ENCODE measurements around the gene AHCTF1. TPM values are rescaled to one million over a fixed set of nuclear protein-coding genes. Genes with fewer than 3 reads are reported as not detected.

AHCTF1 gene
- total and polyA plus RNA-seq, 10 of the 15 experiments (the other 5 are each of a cell fraction or from before 2014, with no cell fraction given): 3.4 to 45.5 (median 17.8) TPM

DNA sequence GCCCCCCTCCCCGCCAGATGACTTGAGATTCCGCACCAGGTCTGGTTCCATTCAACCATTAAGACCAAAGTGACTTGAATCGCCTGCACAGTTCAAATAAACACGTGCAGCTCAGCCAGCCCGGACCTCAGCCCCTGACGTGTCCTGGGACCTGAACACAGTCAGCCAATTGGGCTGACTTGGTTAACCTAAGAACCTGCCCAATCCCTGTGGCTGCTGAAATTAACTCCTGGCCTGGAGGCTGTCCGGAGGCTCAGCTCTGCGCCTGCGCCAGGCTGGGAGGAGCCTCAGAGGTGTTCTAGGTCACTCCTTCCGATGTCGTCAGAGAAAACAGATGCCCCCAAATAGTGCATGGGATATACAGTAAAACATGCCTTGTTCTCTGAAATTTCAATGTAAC, 134.2 kb downstream of the AHCTF1 start:
- no peaks in the 10 kb centered on the region for H3K36me3 ChIP-seq (ENCODE audit: control insufficient read depth in 2 of 2, insufficient read depth in 2 of 2, low read length in 1 of 2)
- no peaks in the 10 kb centered on the region for H4K20me1 ChIP-seq (ENCODE audit: control insufficient read depth, insufficient read depth)
- H3K27me3 ChIP-seq (replicated peaks in 1 of 2; ENCODE audit: control insufficient read depth in 2 of 2, insufficient read depth in 2 of 2, low read length in 1 of 2): no peaks in the 10 kb centered on the region
- H3K27ac ChIP-seq (ENCODE audit: control insufficient read depth, insufficient read depth): no peak overlapping the region
- ChIA-PET CTCF (no interaction called here), RAD21 (ENCODE audit: unreplicated experiment) (no interaction called here), SMC1A (ENCODE audit: uncharacterized antibody, unreplicated experiment) (no interaction called here), POLR2A (no interaction called here)
- in situ Hi-C loops (cut with MboI) (no loop called here), intact Hi-C loops (cut with micrococcal nuclease; ENCODE audit: unreplicated experiment) (no loop called here)
- ATAC-seq (no peak), DNase-seq (ENCODE audit: low read depth, low spot score) (no peak), FAIRE-seq (no peak)
- no peaks in the 10 kb centered on the region for H3K79me2 ChIP-seq (ENCODE audit: control insufficient read depth, insufficient read depth, low read length)
- no peak overlapping the region for H3K4me2 ChIP-seq (ENCODE audit: control insufficient read depth, insufficient read depth)
- no peak overlapping the region for H3K4me3 ChIP-seq
- H3K4me1 ChIP-seq (ENCODE audit: control insufficient read depth, insufficient read depth, low read length): no peaks in the 10 kb centered on the region
- no peak overlapping the region for H2AFZ ChIP-seq (ENCODE audit: control insufficient read depth, low read depth, low read length)
- WGBS (ENCODE audit: insufficient coverage, insufficient replicate concordance, low lambda C conversion rate, missing lambda C conversion rate): 69% methylated on average over 11 of the region's 11 CpGs
- no peak overlapping the region for H3K9ac ChIP-seq (ENCODE audit: control insufficient read depth, insufficient read depth, low read length)
- no peak for TF ChIP-seq MEF2B (IDR thresholded peaks at IDR 0.05; ENCODE audit: partially characterized antibody, poor library complexity, severe bottlenecking)
- TF ChIP-seq HDGF (IDR thresholded peaks at IDR 0.05): no peak
- TF ChIP-seq, protein P1, sequence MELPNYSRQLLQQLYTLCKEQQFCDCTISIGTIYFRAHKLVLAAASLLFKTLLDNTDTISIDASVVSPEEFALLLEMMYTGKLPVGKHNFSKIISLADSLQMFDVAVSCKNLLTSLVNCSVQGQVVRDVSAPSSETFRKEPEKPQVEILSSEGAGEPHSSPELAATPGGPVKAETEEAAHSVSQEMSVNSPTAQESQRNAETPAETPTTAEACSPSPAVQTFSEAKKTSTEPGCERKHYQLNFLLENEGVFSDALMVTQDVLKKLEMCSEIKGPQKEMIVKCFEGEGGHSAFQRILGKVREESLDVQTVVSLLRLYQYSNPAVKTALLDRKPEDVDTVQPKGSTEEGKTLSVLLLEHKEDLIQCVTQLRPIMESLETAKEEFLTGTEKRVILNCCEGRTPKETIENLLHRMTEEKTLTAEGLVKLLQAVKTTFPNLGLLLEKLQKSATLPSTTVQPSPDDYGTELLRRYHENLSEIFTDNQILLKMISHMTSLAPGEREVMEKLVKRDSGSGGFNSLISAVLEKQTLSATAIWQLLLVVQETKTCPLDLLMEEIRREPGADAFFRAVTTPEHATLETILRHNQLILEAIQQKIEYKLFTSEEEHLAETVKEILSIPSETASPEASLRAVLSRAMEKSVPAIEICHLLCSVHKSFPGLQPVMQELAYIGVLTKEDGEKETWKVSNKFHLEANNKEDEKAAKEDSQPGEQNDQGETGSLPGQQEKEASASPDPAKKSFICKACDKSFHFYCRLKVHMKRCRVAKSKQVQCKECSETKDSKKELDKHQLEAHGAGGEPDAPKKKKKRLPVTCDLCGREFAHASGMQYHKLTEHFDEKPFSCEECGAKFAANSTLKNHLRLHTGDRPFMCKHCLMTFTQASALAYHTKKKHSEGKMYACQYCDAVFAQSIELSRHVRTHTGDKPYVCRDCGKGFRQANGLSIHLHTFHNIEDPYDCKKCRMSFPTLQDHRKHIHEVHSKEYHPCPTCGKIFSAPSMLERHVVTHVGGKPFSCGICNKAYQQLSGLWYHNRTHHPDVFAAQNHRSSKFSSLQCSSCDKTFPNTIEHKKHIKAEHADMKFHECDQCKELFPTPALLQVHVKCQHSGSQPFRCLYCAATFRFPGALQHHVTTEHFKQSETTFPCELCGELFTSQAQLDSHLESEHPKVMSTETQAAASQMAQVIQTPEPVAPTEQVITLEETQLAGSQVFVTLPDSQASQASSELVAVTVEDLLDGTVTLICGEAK (IDR thresholded peaks at IDR 0.05; ENCODE audit: borderline replicate concordance): no peak
- no peak for TF ChIP-seq ZNF622 (IDR thresholded peaks at IDR 0.05)
- no peak for TF ChIP-seq MEF2A (IDR thresholded peaks at IDR 0.05; ENCODE audit: insufficient read depth, low read depth, low read length)
- TF ChIP-seq ZBED1 (IDR thresholded peaks at IDR 0.05; ENCODE audit: borderline replicate concordance): no peak
- TF ChIP-seq TCF3 (IDR thresholded peaks at IDR 0.05; ENCODE audit: borderline replicate concordance, insufficient read depth, low read depth, low read length): no peak
- no peak for TF ChIP-seq ZNF217 (IDR thresholded peaks at IDR 0.05)
- TF ChIP-seq CEBPB (IDR thresholded peaks at IDR 0.05; ENCODE audit: borderline replicate concordance in 1 of 2, low read depth in 2 of 2, low read length in 2 of 2): no peak
- no peak for TF ChIP-seq BACH1 (IDR thresholded peaks at IDR 0.05; ENCODE audit: borderline replicate concordance)
- TF ChIP-seq MTA2 (IDR thresholded peaks at IDR 0.05; ENCODE audit: low read depth): no peak
- H3K9me3 ChIP-seq (replicated peaks; ENCODE audit: control insufficient read depth, insufficient read depth, low read length): no peaks in the 10 kb centered on the region
- no TSS peak for BruUV-seq (replicated peaks)
